Measurements from ENCODE around the gene TMEM106C.

Gene TMEM106C

DNA sequence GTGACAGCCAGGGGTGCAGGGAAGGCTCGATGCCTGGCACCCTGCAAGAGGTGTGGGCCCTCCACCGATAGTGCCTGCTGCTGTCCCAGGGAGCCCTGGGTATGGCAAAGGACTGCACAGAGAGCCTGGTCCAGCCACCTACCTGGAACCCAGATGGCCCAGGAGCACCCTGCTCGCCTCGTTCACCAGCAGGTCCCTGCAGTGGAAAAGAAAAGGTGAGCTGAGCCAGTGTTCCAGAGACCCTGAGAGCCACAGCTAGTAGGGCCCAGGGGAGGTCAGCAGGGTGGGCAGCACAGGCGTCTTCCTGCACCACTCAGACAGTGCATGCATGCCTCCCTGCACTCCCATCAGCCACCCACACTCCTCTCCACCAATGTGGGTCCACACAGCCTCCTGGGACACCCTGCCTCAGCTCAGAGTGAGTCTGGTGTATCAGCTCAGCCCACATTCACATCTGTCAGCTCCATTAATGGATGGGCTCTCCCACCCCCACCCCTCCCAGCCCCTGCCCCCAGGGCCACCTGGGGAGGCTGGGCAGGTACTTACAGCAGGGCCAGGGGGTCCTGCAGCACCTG is 20.2 kb downstream of the TMEM106C start:
- ATAC-seq: no peak

DNA sequence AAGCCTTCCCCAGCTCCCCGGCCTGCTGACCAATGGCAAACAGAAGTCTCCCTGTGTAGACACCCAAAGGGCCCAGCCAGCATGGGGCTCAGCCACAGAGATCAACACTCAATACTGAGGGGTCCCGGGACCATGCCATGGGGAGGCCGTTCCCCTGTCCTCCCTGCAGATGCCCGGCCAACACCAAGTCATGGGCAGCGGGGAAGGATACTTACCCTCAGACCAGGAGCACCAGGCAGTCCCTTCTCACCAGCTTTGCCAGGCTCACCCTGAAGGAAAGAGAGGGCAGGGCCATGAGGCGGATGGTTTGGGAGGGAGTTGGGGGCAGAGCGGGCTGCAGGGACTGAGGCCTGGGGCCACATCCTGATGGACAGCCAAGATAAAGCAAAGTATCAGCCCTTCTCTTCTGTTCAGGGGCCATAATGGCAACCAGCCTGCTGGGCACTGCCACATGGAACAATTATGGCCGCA is 21.0 kb downstream of the TMEM106C start:
- ATAC-seq: no peak
- no peak for TF ChIP-seq GLIS3 (CRISPR knock-in tag; IDR thresholded peaks at IDR 0.05)
- no peak for TF ChIP-seq ZNF565 (CRISPR knock-in tag; conservative IDR thresholded peaks at IDR 0.05; ENCODE audit: low read depth)
- no peak for TF ChIP-seq CSRNP3 (CRISPR knock-in tag; IDR thresholded peaks at IDR 0.05)

More for the DNA sequence above, 20.2 kb downstream of the TMEM106C start:
- TF ChIP-seq PATZ1 (CRISPR knock-in tag; IDR thresholded peaks at IDR 0.05; ENCODE audit: borderline replicate concordance): no peak
- no peak for TF ChIP-seq GLIS3 (CRISPR knock-in tag; IDR thresholded peaks at IDR 0.05)
- no peak for TF ChIP-seq POU6F1 (CRISPR knock-in tag; IDR thresholded peaks at IDR 0.05; ENCODE audit: borderline replicate concordance, low read depth)
- TF ChIP-seq ZFP3 (CRISPR knock-in tag; IDR thresholded peaks at IDR 0.05): no peak

- no peak for ATAC-seq
- TF ChIP-seq BACH2 (CRISPR knock-in tag; IDR thresholded peaks at IDR 0.05; ENCODE audit: borderline replicate concordance) (no peak), ZFP30 (CRISPR knock-in tag; IDR thresholded peaks at IDR 0.05) (no peak), PATZ1 (CRISPR knock-in tag; IDR thresholded peaks at IDR 0.05; ENCODE audit: borderline replicate concordance) (no peak), GLIS3 (CRISPR knock-in tag; IDR thresholded peaks at IDR 0.05) (no peak), TOX (CRISPR knock-in tag; IDR thresholded peaks at IDR 0.05; ENCODE audit: borderline replicate concordance) (no peak), CSRNP3 (CRISPR knock-in tag; IDR thresholded peaks at IDR 0.05) (no peak), ZNF8 (CRISPR knock-in tag; IDR thresholded peaks at IDR 0.05) (no peak), ZC3H10 (CRISPR knock-in tag; IDR thresholded peaks at IDR 0.05) (no peak), TSHZ2 (CRISPR knock-in tag; IDR thresholded peaks at IDR 0.05) (no peak), OSR1 (CRISPR knock-in tag; IDR thresholded peaks at IDR 0.05) (no peak), ISL1 (CRISPR knock-in tag; IDR thresholded peaks at IDR 0.05) (no peak), ARNTL (CRISPR knock-in tag; IDR thresholded peaks at IDR 0.05; ENCODE audit: borderline replicate concordance, low read depth) (no peak), ZFP3 (CRISPR knock-in tag; IDR thresholded peaks at IDR 0.05) (no peak), SNAI2 (CRISPR knock-in tag; IDR thresholded peaks at IDR 0.05) (no peak), ZNF565 (CRISPR knock-in tag; conservative IDR thresholded peaks at IDR 0.05; ENCODE audit: low read depth) (no peak), PPARA (CRISPR knock-in tag; IDR thresholded peaks at IDR 0.05; ENCODE audit: borderline replicate concordance) (no peak), POU6F1 (CRISPR knock-in tag; IDR thresholded peaks at IDR 0.05; ENCODE audit: borderline replicate concordance, low read depth) (no peak)
- TF ChIP-seq, protein P1, sequence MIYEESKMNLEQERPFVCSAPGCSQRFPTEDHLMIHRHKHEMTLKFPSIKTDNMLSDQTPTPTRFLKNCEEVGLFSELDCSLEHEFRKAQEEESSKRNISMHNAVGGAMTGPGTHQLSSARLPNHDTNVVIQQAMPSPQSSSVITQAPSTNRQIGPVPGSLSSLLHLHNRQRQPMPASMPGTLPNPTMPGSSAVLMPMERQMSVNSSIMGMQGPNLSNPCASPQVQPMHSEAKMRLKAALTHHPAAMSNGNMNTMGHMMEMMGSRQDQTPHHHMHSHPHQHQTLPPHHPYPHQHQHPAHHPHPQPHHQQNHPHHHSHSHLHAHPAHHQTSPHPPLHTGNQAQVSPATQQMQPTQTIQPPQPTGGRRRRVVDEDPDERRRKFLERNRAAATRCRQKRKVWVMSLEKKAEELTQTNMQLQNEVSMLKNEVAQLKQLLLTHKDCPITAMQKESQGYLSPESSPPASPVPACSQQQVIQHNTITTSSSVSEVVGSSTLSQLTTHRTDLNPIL (CRISPR knock-in tag; IDR thresholded peaks at IDR 0.05; ENCODE audit: low read depth): no peak
Observed at GRCh38 chr12:47985596-47986290, 22.3 kb downstream of the TMEM106C start.
